Hepatocyte (in vitro differentiated cells): Measurements from ENCODE around the gene MED13L. TPM values are rescaled to one million over a fixed set of nuclear protein-coding genes. Genes with fewer than 3 reads are reported as not detected.
A peak's percentile ranks its signal among the peaks of the same experiment; 100 is the strongest.

Source experiments
- DNase-seq: peaks from one replicate; pipeline ENCODE4 v3.0.0-alpha.2; 2016; ENCODE audit warnings: low spot score
- H2AFZ ChIP-seq: fragments of 200-600 bp; sonication (generic); 2 replicates; pipeline ENCODE4 v1.6.0; 2016; ENCODE audit warnings: antibody characterized with exemption, mild to moderate bottlenecking
- H3K27ac ChIP-seq: fragments of 200-600 bp; sonication (generic); 2 replicates; pipeline ENCODE4 v1.5.1; 2016; ENCODE audit warnings: mild to moderate bottlenecking
- H3K27me3 ChIP-seq: fragments of 200-600 bp; sonication (generic); 2 replicates; pipeline ENCODE4 v1.6.1; 2016
- H3K36me3 ChIP-seq: fragments of 200-600 bp; sonication (generic); replicated peaks from 2 replicates; pipeline ENCODE4 v1.5.1; 2016; ENCODE audit warnings: low read depth; ENCODE audit not compliant: insufficient read depth
- H3K4me1 ChIP-seq: fragments of 200-600 bp; sonication (generic); 2 replicates; pipeline ENCODE4 v1.5.1; 2016; ENCODE audit warnings: mild to moderate bottlenecking, moderate library complexity; ENCODE audit not compliant: insufficient read depth
- H3K4me2 ChIP-seq: fragments of 200-600 bp; sonication (generic); 2 replicates; pipeline ENCODE4 v1.6.0; 2016
- H3K4me3 ChIP-seq: fragments of 200-600 bp; sonication (generic); 2 replicates; pipeline ENCODE4 v1.5.1; 2016; ENCODE audit warnings: mild to moderate bottlenecking
- H3K79me2 ChIP-seq: fragments of 200-600 bp; sonication (generic); 2 replicates; pipeline ENCODE4 v1.6.0; 2017; ENCODE audit warnings: mild to moderate bottlenecking
- H3K9me2 ChIP-seq: fragments of 200-600 bp; sonication (generic); replicated peaks from 2 replicates; pipeline ENCODE4 v1.6.0; 2017; ENCODE audit warnings: mild to moderate bottlenecking; ENCODE audit not compliant: insufficient read depth
- H3K9me3 ChIP-seq: fragments of 200-600 bp; sonication (generic); 2 replicates; pipeline ENCODE4 v1.5.1; 2016; ENCODE audit warnings: low read depth, mild to moderate bottlenecking
- H4K20me1 ChIP-seq: fragments of 200-600 bp; sonication (generic); 2 replicates; pipeline ENCODE4 v1.6.0; 2016; ENCODE audit warnings: mild to moderate bottlenecking; ENCODE audit not compliant: insufficient read depth, poor library complexity, severe bottlenecking
- EZH2 ChIP-seq: fragments of 200-600 bp; sonication (generic); IDR thresholded peaks from 2 replicates; pipeline ENCODE4 v1.6.1; 2016; ENCODE audit warnings: antibody characterized with exemption, mild to moderate bottlenecking, borderline replicate concordance
- EZH2phosphoT487 ChIP-seq: fragments of 200-600 bp; sonication (generic); IDR thresholded peaks from one replicate; pipeline ENCODE4 v1.6.1; 2018; ENCODE audit warnings: antibody characterized with exemption, mild to moderate bottlenecking, low read depth, moderate library complexity; ENCODE audit not compliant: unreplicated experiment, severe bottlenecking
- WGBS: methylation state at CpG from one replicate; pipeline ENCODE4 v1.1.6; 2016; ENCODE audit warnings: low lambda C conversion rate; ENCODE audit errors: missing lambda C conversion rate; 5-methylcytosine and 5-hydroxymethylcytosine counted together
- polyA plus RNA-seq: library from polyadenylated mRNA; unstranded; fragments of >200 nt; fragmentation: Nextera tagmentation; extraction: Ambion mirVana; gene quantifications from 2 replicates; pipeline ENCODE4 v1.2.1, GENCODE V29; 2016
- total RNA-seq: library from RNA; depleted of rRNA; stranded (reverse); fragments of >200 nt; gene quantifications from 2 replicates; pipeline ENCODE4 v1.2.3, GENCODE V29; 2014
- TF ChIP-seq, protein P1 (sequence below): fragments of 200-600 bp; sonication (generic); IDR thresholded peaks from 2 replicates; pipeline ENCODE4 v1.5.1; 2016; ENCODE audit warnings: antibody characterized with exemption, mild to moderate bottlenecking; ENCODE audit not compliant: poor library complexity

MED13L gene
- total and polyA plus RNA-seq, 2 experiments from 2014 or later: 23.7 to 135 TPM

DNA sequence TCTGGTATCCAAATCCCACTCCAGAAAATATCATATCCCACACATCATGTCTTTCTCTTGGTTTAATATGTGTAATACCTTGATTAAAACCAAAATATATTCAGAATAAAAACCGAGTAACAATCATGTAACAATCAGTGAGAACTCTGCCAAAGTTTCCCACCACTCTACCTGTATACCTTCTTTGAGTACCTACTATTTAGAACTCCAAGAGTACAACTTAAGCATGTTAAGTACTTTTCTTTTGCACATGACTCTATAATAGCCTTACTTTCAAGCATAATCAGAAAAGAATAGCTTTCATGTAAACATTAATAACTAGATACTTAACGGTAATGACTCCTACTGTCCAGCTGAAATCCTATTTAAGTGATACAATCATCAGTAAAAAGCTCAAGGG, 223.2 kb downstream of the MED13L start:
- Histone ChIP-seq H3K36me3 (no peaks in the 10 kb centered on the region), H4K20me1 (peaks cover 54% of the 10 kb centered on the region), H3K27ac (peak overlapping the region; percentile 48)

DNA sequence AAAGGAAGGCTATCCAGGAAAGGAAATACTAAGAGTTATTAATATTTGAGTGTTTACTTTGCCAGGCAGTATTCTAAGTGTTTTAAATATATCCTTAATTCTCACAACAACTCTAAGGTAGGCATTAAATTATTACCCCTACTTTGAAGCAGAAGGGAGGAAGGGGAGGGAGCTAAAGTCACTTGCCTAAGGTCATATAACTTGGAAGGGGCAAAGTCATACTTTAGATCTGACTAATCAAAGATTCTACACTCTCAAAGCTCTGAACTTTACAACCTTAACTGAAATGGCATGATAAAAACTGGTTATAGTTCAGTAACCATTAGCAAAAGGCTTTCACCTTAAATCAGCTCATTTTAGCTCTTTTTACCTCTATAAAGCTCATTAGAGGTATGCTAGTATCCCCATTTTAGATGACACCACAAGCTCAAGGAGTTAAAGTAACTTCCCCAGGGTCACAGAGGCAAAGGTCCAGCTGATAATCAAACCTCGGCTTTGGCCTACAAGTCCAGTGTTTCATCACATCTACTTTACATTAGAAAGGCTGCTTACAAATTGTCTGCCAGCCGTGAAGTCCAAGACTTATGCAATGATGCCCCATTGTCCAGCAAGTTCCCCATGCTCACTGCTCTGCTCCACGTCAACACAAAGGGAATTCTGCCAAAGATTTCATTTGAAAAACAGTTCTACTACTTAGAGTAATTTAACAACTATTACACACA, 223.9 kb downstream of the MED13L start:
- Histone ChIP-seq H3K4me2 (peak overlapping the region; percentile 29), H4K20me1 (peaks cover 59% of the 10 kb centered on the region)
- 38% methylated on average over 3 of the region's 3 CpGs for WGBS

More for the DNA sequence above, 223.2 kb downstream of the MED13L start:
- no peak overlapping the region for H2AFZ ChIP-seq
- 90% methylated on average over 2 of the region's 2 CpGs for WGBS
- TF ChIP-seq EZH2phosphoT487: no peak
- TF ChIP-seq, protein P1, sequence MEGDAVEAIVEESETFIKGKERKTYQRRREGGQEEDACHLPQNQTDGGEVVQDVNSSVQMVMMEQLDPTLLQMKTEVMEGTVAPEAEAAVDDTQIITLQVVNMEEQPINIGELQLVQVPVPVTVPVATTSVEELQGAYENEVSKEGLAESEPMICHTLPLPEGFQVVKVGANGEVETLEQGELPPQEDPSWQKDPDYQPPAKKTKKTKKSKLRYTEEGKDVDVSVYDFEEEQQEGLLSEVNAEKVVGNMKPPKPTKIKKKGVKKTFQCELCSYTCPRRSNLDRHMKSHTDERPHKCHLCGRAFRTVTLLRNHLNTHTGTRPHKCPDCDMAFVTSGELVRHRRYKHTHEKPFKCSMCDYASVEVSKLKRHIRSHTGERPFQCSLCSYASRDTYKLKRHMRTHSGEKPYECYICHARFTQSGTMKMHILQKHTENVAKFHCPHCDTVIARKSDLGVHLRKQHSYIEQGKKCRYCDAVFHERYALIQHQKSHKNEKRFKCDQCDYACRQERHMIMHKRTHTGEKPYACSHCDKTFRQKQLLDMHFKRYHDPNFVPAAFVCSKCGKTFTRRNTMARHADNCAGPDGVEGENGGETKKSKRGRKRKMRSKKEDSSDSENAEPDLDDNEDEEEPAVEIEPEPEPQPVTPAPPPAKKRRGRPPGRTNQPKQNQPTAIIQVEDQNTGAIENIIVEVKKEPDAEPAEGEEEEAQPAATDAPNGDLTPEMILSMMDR: no peak
- TF ChIP-seq EZH2: no peak
- H3K4me3 ChIP-seq: no peak overlapping the region
- H3K4me1 ChIP-seq: peaks cover 16% of the 10 kb centered on the region
- H3K4me2 ChIP-seq: no peak overlapping the region
- DNase-seq: no peak
- no peaks in the 10 kb centered on the region for H3K9me3 ChIP-seq
- peaks cover 92% of the 10 kb centered on the region for H3K79me2 ChIP-seq
- H3K9me2 ChIP-seq: no peaks in the 10 kb centered on the region
- no peaks in the 10 kb centered on the region for H3K27me3 ChIP-seq

GRCh38 chr12:116050275-116050674, 227.2 kb downstream of the MED13L start:
- TF ChIP-seq EZH2phosphoT487: no peak
- TF ChIP-seq, protein P1: no peak
- TF ChIP-seq EZH2: no peak
- 87% methylated on average over 5 of the region's 5 CpGs for WGBS
- no peak overlapping the region for H2AFZ ChIP-seq
- H3K27me3 ChIP-seq: no peaks in the 10 kb centered on the region
- peaks cover 16% of the 10 kb centered on the region for H3K4me1 ChIP-seq
- H3K9me2 ChIP-seq: no peaks in the 10 kb centered on the region
- peaks cover 52% of the 10 kb centered on the region for H4K20me1 ChIP-seq
- H3K36me3 ChIP-seq: no peaks in the 10 kb centered on the region
- peaks cover 91% of the 10 kb centered on the region for H3K79me2 ChIP-seq
- DNase-seq: no peak
- H3K4me3 ChIP-seq: no peak overlapping the region
- no peak overlapping the region for H3K27ac ChIP-seq
- H3K4me2 ChIP-seq: no peak overlapping the region
- H3K9me3 ChIP-seq: no peaks in the 10 kb centered on the region

More for the DNA sequence above, 223.9 kb downstream of the MED13L start:
- TF ChIP-seq EZH2: no peak
- TF ChIP-seq, protein P1: no peak
- no peak for TF ChIP-seq EZH2phosphoT487
- Histone ChIP-seq H3K36me3 (no peaks in the 10 kb centered on the region), H3K9me2 (no peaks in the 10 kb centered on the region), H3K4me3 (no peak overlapping the region), H3K9me3 (no peaks in the 10 kb centered on the region), H2AFZ (no peak overlapping the region), H3K27me3 (no peaks in the 10 kb centered on the region), H3K27ac (peak overlapping the region; percentile 48), H3K4me1 (peaks cover 16% of the 10 kb centered on the region), H3K79me2 (peaks cover 92% of the 10 kb centered on the region)
- peak; percentile 40 for DNase-seq
